Measurements from ENCODE around the gene FRAS1.

- TF ChIP-seq, protein P1, sequence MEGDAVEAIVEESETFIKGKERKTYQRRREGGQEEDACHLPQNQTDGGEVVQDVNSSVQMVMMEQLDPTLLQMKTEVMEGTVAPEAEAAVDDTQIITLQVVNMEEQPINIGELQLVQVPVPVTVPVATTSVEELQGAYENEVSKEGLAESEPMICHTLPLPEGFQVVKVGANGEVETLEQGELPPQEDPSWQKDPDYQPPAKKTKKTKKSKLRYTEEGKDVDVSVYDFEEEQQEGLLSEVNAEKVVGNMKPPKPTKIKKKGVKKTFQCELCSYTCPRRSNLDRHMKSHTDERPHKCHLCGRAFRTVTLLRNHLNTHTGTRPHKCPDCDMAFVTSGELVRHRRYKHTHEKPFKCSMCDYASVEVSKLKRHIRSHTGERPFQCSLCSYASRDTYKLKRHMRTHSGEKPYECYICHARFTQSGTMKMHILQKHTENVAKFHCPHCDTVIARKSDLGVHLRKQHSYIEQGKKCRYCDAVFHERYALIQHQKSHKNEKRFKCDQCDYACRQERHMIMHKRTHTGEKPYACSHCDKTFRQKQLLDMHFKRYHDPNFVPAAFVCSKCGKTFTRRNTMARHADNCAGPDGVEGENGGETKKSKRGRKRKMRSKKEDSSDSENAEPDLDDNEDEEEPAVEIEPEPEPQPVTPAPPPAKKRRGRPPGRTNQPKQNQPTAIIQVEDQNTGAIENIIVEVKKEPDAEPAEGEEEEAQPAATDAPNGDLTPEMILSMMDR (IDR thresholded peaks at IDR 0.05): no peak
- TF ChIP-seq POLR2A (IDR thresholded peaks at IDR 0.05): no peak
Observed at GRCh38 chr4:78325271-78326157, 268.4 kb downstream of the FRAS1 start.

All from uterus (tissue), 2 donors.